ENCODE measurements around the gene SOCS6.
"Not testable (repeated sequence)": the region's sequence is repeated elsewhere in the genome, so short reads cannot be mapped to it uniquely, and the experiment has no call there.

The SOCS6 gene

GRCh38 chr18:70363861-70364260 lies 75.0 kb downstream of the SOCS6 start:
- DNase-seq = peak; percentile 21

GRCh38 chr18:70365361-70365760 lies 76.5 kb downstream of the SOCS6 start:
- DNase-seq = no peak

- no peak for DNase-seq
These were observed 77.3 kb downstream of the SOCS6 start for GRCh38 chr18:70366174-70366573.

- DNase-seq = no peak
These were observed 77.8 kb downstream of the SOCS6 start for GRCh38 chr18:70366670-70367069.

- DNase-seq = not testable (repeated sequence)
These were observed 78.5 kb downstream of the SOCS6 start for GRCh38 chr18:70367344-70367743.

- DNase-seq = no peak
These were observed 80.1 kb downstream of the SOCS6 start for GRCh38 chr18:70368903-70369302.

GRCh38 chr18:70370762-70371733 lies 82.2 kb downstream of the SOCS6 start:
- DNase-seq = no peak

GRCh38 chr18:70371908-70372307 lies 83.1 kb downstream of the SOCS6 start:
- no peak for DNase-seq

- no peak for DNase-seq
These were observed 83.7 kb downstream of the SOCS6 start for GRCh38 chr18:70372450-70373041.

- DNase-seq = no peak
These were observed 84.2 kb downstream of the SOCS6 start for GRCh38 chr18:70373042-70373519.

- no peak for DNase-seq
These were observed 85.3 kb downstream of the SOCS6 start for GRCh38 chr18:70374154-70374553.

- no peak for DNase-seq
These were observed 87.5 kb downstream of the SOCS6 start for GRCh38 chr18:70376137-70376913.

- no peak for DNase-seq
These were observed 88.0 kb downstream of the SOCS6 start for GRCh38 chr18:70376914-70377258.

GRCh38 chr18:70377317-70377799 lies 88.5 kb downstream of the SOCS6 start:
- no peak for DNase-seq

GRCh38 chr18:70377857-70378701 lies 89.2 kb downstream of the SOCS6 start:
- DNase-seq = no peak
